Forelimb muscle (tissue), 1 donor: ENCODE results near the gene SLC9C1. TPM values are rescaled to one million over a fixed set of nuclear protein-coding genes. Genes with fewer than 3 reads are reported as not detected.

Experiments
- DNase-seq: peaks from one replicate; pipeline ENCODE4 v3.0.0-alpha.2; 2013; ENCODE audit warnings: low read depth
- polyA plus RNA-seq: library from polyadenylated mRNA; unstranded; fragments of 120-200 nt; gene quantifications from one replicate; pipeline ENCODE4 v1.2.1, GENCODE V29; 2013; ENCODE audit not compliant: insufficient read length

The SLC9C1 gene
- polyA plus RNA-seq, 1 donor = 0.42 TPM

DNA sequence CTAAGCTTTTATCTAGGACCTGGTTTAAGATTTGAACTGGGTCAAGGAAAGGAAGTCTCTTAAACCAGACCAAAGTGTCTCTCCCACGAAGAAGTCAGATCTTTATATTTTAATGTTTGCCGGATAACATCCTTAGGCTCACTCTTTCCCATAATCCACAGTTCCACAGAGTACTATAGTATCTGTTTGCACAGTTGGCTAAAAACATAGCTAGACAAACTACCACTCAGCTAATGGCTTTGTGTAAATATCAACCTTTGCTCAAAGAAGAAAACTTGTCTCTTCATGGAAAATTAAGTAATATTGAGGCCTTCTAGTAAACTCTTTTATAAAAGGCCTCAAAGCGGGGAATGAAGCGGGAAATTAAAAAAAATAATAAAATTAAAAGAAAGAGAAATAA lies 13.5 kb upstream of the SLC9C1 start:
- DNase-seq = no peak

DNA sequence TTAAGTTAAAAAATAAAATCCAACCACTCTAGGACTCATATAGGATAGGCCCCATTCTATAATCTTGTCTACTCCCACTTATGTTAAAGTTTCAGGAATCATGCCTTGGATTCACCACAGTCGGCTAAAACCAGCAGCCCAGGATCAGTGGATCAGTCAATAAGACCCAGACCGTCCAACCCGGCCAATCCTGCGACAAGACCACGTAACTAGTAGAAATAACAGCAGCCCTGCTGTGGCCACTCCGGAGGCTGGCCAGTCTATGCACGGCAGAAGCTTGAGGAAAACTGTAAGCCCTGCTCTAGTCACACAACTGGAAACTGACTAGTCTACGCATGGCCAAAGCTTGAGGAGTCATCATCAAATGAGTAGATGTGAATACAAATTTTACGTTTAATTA lies 12.8 kb upstream of the SLC9C1 start:
- no peak for DNase-seq

DNA sequence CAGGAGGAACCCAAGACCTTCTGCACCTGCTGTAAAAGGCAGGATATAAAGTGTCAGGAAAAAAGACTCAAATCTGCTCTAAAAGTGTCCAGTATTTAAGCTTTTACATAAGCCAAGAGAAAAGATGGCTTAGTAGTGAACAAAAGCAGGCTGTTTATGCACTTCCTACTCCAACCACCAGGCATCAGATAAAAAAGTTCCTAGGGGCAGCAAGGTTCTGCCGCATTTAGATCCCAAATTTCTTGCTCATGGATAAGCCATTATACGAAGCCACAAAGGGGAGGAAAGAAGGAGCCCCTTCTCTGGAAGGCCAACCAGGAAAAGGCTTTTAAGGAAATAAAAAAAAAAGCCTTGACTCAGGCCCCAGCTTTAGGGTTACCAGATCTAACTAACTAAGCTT lies 10.6 kb upstream of the SLC9C1 start:
- DNase-seq = no peak

DNA sequence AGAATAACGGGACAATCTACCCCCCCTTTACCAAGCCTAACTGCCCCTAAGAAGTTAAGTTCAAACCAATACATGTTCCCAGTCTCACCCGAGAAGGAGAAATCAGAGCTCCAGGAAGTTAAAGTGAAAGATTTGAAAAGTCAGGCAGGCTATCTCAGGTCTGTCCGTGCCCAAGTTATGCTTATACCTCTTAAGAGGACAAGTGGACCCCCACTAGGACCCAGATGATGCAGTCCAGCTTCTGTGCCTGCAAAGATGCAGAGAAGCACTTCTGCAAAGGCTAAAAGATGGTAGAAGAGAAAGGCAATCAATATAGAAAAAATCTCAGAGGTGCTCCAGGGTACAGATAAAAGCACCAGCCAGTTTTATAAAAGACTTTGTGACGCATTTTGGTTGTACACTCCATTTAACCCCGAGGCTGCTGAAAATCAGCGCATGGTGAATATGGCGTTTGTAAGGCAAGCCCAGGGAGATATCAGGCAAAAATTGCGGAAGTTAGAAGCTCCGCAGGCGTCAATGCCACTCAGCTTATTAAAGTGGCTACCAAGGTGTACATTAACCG lies 9.8 kb upstream of the SLC9C1 start:
- DNase-seq = no peak

DNA sequence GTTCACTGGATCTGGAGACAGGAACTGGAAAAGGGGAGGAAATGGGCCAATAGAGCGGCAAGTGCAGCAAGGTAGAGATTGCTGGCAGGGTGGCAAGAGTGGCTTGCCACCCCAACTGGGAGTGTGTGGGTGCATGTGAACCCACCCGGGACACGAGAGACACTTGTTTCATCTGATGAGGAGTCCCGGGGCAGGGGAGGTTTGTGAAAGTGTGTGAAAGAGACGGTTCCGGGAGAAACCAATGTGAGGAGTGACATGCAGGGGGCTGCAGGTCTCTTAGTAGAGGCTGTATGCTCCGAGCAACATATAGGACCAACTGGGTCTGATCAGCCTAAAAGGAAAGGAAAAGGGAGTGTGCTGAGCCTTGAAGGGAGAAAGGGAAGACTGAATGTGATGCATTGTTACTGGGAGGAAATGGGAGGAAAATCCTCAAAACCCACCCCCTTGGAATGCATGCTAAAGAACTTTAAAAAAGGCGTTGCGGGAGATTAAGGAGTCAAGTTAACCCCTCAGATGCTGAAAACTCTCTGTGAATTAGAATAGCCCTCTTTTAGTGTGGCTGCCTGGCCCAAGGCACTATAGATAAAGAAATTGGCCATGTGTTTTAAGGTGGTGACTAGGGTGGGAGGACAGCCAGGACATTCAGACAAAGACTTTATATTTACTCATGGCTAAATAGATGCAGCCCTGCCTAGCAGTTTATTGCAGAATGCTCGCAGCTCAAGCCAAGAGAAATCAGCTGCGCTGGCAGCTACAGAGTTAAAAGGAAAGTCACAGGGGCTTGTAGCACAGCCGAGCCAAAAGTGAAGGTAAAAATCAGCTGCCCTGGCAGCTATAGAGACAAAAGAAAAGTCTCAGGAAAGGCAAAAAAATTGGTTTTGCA lies 9.1 kb upstream of the SLC9C1 start:
- no peak for DNase-seq

DNA sequence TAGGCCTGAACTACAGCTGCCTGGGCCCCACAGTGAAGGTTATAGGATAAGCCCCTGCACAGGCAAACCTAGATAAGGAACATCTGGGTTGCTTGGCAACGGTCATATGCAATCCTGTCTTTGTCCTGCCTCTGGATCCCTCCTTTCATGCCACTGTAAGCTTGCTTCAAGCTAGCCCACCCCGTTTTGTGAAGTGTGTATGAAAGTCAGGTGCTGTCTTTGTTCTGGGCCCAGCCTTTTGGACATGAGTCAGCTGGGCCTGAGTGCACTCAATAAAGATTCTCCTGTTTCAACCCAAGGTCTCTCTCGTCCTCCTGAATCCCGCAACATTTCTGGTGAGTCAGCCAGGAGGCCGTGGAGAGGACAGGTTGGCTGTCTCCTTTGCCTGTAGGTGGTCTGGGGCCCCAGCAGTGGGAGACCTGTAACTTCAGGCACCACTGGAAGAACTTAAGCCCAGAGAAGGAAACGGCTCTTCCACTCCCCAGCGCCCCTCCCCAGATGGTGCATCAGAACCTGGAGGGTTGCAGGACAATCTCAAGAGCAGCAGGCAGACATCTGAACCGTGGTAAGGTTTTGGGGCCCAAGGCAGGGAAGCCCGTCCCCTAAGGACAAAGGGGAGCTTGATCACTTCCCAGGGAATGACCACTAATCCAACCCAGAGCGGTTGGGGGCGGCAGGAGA lies 8.3 kb upstream of the SLC9C1 start:
- no peak for DNase-seq

DNA sequence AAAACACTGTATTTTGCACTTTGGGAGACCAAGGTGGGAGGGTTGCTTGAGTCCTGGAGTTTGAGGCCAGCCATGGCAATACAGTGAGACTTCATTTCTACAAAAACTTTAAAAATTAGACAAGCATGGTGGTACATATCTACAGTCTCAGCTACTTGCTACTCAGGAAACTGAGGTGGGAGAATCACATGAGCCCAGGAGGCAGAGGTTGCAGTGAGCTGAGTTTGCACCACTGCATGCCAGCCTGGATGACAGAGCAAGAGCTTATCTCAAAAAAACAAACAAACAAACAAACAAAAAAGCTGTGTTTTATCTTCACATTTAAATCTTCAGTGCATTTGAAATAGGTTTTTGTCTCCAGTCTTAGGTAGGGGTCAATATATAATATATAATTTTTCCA lies 4.8 kb upstream of the SLC9C1 start:
- DNase-seq = no peak

DNA sequence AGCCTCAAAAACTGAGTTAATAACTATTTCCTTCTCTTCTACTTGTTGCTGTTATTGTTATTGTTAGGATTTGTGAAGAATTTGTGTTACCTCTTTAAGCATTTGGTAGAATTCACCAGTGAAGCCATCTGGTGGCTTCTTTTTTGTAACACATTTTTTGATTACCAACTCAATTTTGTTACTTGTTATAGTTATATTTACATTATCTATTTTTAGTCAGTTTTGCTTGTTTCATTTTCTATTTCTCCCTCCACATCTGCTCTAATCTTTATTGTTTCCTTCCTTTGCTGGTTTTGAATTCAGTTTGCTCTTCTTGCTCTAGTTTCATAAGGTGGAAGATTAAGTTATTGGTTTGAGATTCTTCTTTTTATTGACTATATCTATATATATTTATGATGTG lies 3.7 kb upstream of the SLC9C1 start:
- DNase-seq = no peak

DNA sequence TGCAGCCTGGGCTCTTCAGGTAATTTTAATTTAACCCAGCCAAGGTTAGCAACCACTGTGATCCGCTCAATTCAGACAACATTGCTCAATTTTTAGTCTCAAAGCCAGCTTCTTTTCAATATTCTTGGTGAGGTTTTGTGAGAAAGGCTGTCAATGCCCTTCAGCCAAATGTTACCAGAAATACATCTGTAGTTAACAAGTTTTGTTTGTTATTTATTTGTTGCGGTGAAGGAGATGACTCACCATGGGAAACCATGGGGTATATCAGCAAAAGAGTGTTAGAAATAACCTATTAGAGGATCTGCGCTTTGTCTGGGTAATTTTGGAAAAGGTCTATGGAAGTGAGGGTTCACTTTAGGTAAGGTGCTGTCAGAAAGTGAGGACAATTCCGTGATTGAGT lies 5.0 kb downstream of the SLC9C1 start:
- no peak for DNase-seq

DNA sequence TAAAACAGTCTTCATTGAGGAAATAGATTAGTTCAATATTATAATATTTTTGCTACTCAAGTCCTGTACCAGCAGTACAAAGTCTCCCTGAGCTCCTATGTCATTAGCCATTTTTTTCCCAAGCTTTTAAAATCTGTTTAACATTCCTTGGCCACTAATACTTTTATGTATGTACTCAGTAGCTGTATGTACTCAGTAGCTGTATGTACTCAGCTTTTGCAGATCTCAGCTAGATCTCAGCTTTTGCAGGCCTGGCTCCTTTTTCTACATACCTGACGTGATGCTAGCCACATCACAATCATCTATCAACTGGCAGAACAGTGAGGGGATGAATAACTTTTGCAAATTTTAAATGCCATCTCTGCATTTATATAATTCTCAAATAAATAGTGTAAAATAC lies 13.8 kb downstream of the SLC9C1 start:
- no peak for DNase-seq

DNA sequence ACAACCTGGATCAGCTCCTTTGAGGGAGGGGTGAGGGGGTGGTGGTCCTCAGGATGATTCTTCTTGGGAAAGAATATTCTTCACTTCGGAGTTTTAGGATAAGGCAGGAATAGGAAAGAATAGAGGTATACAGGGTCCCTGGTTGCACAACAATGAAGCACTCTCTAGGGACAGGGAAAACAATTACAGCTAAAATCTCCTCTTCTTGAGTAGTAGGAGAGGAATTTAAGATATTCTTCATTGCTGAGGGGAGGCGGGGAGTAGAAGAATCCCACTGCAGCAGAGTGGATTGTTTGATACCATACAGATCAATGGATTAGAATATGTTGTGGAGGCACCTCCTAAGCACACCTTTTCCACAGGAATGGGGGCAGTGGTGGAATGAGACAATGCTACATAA lies 20.5 kb downstream of the SLC9C1 start:
- DNase-seq = no peak

DNA sequence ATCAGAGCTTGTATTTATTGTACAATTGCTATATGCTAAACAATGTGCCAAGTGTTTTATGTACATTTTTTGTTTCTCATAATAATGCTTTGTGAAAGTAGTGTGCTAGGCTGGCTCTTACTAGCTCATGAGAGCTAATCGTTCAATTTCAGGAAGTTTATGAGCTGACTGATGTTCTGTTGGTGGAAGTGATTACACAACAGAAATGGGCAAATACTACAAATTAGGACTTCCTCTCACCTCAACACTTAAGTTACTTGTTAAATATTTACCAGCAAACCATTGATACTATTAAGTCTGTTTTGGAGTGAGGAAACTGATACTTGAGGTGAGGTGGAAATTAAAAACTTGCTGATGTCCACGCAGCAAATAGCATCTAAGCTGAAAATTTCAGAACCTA lies 32.3 kb downstream of the SLC9C1 start:
- no peak for DNase-seq

DNA sequence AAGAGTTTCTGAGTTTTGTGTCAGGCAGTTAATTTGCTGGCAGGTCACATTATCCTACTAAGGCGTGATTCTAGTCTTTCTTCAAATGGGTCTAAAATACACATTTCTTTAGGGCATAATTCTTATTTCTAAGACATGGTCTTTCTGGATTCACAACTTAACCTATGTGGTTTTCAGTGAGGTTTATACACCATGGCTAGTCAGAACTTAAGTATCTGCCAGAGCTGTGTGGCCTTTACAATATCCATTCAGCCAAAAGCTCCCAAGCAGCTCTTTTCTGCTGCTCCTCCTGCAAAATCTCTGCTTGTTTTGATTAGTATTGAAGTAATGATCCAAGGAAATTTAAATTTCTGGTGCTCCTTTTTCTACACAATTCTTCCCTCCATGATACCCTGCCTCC lies 33.5 kb downstream of the SLC9C1 start:
- DNase-seq = no peak

DNA sequence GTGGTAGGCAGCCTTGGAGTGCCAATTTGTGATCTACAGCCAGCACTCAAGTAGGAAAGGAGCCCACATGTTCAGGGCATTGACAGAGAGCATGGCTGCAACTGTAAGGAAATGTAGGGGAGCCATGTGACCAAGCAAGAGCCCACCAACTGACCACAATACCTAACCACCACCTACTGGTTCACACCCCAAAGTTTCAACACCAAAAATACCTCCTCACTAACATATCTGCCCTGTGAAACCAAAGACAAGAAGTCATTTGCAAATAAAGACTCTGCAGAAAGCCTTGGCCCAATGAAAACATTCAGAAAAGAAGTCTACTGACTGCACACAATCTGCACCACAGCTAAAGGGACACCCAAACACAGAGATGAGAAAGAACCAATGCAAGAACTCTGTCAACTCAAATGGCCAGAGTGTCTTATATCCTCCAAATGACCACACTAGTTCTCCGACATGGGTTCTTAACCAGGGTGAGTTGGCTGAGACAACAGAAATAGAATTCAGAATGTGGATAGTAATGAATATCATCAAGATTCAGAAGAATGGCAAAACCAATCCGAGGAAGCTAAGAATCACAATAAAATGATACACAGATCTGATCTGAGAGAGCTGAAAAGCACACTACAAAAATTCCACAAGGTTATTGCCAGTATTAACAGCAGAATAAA lies 40.6 kb downstream of the SLC9C1 start:
- no peak for DNase-seq

DNA sequence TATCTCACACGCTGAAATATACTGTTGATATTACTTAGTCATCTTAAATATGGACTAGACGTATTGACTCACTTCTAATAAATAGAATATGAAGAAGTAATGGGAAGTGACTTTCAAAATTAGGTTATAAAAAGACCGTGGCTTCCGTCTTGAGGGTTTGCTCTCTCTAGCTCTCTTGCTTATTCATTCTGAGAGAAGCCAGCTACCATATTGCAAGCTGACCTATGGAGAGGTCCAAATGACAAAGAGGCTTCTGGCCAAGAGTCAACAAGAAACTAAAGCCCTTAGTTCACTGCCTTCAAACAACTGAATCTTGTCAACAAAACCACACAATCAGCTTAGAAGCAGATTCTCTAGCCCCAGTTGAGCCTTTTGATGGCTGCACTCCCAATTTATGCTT lies 46.1 kb downstream of the SLC9C1 start:
- DNase-seq = no peak

DNA sequence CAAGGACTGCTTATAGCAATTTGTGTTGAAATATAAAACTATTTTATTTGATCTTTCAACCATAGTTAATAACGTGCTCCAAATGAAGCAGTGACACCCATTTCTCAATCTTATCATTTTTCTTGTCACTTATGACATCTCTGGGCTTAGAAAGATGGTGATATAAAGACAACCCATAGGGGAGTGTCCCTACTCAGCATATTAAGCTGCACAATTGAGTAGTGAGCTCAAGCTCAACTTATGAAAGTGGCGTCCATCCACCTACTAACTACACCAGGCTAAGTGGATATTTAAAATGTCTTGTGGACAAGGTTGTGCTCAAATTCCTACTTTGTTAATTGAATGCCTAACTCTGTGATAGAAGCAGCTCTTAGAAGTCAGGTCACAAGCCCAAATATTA lies 46.7 kb downstream of the SLC9C1 start:
- DNase-seq = no peak

DNA sequence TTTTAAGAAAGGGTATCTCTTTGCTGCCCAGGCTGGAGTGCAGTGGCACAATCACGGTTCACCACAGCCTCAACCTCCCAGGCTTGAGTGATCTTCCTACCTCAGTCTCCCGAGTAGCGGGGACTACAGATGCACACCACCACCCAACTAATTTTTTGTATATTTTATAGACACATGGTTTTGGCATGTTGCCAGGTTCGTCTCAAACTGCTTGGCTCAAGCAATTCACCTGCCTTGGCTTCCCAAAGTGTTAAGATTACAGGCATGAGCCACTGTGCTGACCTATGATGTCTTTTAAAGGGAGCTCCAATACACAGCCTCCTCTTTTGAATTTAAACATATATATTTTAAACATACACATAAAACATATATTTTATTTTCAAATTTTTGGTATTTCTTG lies 60.9 kb downstream of the SLC9C1 start:
- no peak for DNase-seq

DNA sequence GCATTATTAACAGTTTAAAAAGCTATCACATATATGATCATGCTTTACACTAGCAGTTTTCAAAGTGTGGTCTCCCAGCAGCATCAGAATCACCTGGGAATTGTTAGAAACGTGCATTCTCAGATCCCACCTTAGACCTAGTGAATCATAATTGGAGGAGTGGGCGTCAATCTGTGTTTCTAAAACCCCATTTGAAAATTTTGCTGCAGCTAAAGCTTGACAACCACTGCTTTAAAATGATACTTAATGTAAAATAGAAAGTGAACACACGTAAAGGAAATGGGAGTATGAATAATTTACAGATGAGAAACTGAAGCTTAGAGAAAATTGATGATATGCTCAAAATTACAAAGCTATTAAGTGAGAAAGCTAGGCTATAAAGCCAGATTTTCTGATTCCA lies 62.3 kb downstream of the SLC9C1 start:
- no peak for DNase-seq

DNA sequence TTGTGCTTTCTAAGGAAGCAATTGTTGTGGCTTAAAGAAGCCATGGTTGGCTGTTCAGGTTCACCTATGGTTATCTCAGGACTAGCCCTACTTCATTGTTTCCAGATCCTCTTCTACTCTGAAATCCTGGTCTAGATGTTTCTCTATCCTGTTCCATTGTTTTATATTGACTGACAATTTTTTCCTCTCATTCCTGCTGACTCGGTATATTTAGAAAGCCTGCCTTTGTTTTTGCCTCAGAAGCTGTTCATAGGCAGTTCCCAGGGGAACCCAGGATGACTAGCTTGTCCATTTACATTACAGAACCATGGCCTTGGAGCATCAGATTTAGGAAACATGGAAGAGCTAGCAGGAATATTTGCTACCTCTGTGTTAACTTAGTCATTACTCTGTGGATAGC lies 64.0 kb downstream of the SLC9C1 start:
- DNase-seq = no peak

DNA sequence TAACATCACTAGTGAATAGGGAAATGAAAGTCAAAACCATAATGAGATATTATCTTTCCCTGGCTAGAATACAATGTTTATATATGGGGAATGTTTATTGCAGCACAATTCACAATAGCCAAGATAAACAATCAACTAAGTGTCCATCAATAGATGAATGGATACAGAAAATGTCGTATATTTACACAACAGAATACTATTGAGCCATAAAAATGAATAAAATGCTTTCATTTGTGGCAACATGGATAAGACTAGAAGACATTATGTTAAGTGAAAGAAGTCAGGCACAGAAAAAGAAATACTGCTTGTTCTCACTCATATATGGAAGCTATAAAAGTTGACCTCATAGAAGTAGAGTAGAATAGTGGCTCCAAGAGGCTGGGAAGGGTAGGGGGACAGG lies 65.2 kb downstream of the SLC9C1 start:
- no peak for DNase-seq

DNA sequence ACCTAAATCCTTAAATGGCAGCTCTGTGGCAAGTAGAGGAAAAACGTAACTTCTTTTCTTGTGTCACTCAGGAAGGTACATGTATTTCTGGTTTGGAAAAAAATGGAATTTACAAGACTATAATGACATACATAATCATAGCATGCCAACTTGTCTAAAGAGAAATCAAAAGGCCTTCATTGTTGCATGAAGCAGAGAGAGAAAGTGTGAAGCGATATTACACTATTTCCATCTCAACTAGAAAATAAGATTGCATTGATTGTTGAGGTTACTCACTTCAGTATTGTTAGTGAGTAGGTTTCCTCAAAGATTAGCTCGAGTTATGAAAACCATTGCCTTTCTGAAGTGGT lies 93.7 kb downstream of the SLC9C1 start:
- no peak for DNase-seq

DNA sequence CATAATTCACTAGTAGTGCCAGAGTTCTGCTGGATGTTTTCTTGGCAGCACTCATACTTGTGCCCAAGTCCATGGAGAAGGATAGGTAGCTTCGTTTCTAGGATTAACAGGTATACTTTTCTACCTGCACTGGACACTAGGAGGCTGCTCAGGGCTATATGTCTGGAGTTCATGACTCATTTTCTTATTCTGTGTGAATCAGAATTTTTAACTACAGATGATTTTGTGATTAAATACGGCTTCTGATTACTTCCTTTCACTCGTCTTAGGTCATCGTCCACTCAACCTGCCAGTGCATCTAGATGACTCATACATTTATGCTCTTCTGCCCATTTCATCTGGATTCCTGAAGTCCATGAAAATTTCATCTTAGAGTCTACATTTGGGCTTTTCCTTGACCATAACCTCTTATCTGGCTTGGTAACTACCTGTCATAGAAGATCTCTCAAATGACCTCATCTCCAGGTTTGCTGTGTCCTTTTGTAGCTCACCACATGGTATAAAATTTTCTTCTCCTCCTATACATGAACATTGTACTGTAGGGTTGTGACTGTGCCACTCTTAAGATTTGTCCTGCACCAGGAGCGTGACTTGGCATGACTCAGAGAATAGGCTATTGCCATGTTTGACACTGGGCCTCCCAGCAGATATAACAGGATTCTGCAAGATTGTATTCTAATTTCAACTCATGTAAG lies 94.2 kb downstream of the SLC9C1 start:
- no peak for DNase-seq
